HepG2 (cell line): ENCODE measurements around the gene MATN1. TPM values are rescaled to one million over a fixed set of nuclear protein-coding genes. Genes with fewer than 3 reads are reported as not detected.

Experiments
- ATAC-seq: fragments of 200-7000 bp; cut with Tn5 transposase; 3 replicates; pipeline ENCODE4 v1.9.1; 2020; ENCODE audit warnings: mild to moderate bottlenecking, moderate library complexity
- BruUV-seq: library from RNA; stranded (reverse); fragments of 400-500 nt; replicated peaks from 2 replicates; lab custom pipeline; 2021; lab: Mats Ljungman, UMichigan
- CTCF ChIA-PET: fragments of 300-600 bp; formaldehyde crosslinking; extraction: SDS; loops from one replicate; lab custom pipeline; 2021; ENCODE audit warnings: low total read pairs, inconsistent platforms, low intra/inter-chr PET ratio; lab: Yijun Ruan, JAX
- POLR2A ChIA-PET: fragments of 350-600 bp; sonication (Branson Sonifier 250); formaldehyde crosslinking; loops from one replicate; lab custom pipeline; 2020; ENCODE audit warnings: antibody characterized with exemption, inconsistent platforms; lab: Yijun Ruan, JAX
- DNase-seq: peaks from one replicate; pipeline ENCODE4 v3.0.0-alpha.2; 2015; ENCODE audit warnings: low spot score
- FAIRE-seq: peaks from 3 replicates; lab custom pipeline; 2011; peaks lifted over from hg19 to GRCh38; lab: Jason Lieb, UNC
- H2AFZ ChIP-seq: one replicate; pipeline ENCODE4 v1.6.1; 2011; ENCODE audit warnings: low read length, inconsistent platforms
- H3K27ac ChIP-seq: fragments of 300-600 bp; 3 replicates; pipeline ENCODE4 v1.8.0; 2011; ENCODE audit warnings: mixed run types, mild to moderate bottlenecking, mixed read lengths, low read length, inconsistent platforms; ENCODE audit not compliant: insufficient read depth; ENCODE audit errors: extremely low read length
- H3K27me3 ChIP-seq, 2 experiments: fragments of 200-600 bp in 1 of 2; 2 replicates in 1 of 2; 3 replicates in 1 of 2; pipeline versions ENCODE4 v1.6.0 to v1.8.0; 2011; ENCODE audit warnings: low read length in 2 of 2, mild to moderate bottlenecking in 2 of 2, moderate library complexity in 2 of 2, inconsistent platforms in 1 of 2; ENCODE audit not compliant: insufficient read depth in 2 of 2, control insufficient read depth in 1 of 2
- H3K36me3 ChIP-seq, 2 experiments: fragments of 200-600 bp in 1 of 2; replicated peaks in 1 of 2; 2 replicates in 1 of 2; 3 replicates in 1 of 2; pipeline versions ENCODE4 v1.5.1 to v1.8.0; 2011; ENCODE audit warnings: low read length in 2 of 2, inconsistent platforms in 1 of 2; ENCODE audit not compliant: insufficient read depth in 2 of 2, control insufficient read depth in 1 of 2
- H3K4me1 ChIP-seq: 2 replicates; pipeline ENCODE4 v1.5.1; 2012; ENCODE audit warnings: low read length, inconsistent platforms; ENCODE audit not compliant: insufficient read depth
- H3K4me2 ChIP-seq: 2 replicates; pipeline ENCODE4 v1.6.0; 2011; ENCODE audit warnings: low read depth, low read length, inconsistent platforms
- H3K4me3 ChIP-seq, 3 experiments: fragments of 200-600 bp in 1 of 3; sonication (generic), shearing (Covaris generic) in 1 of 3; replicated peaks in 1 of 3; 2 replicates each; pipeline ENCODE4 v1.5.1; 2011 to 2016; ENCODE audit warnings: low read length in 3 of 3, inconsistent platforms in 2 of 3, low read depth in 2 of 3, mild to moderate bottlenecking in 2 of 3, control low read depth in 1 of 3, mixed read lengths in 1 of 3; ENCODE audit not compliant: insufficient read depth in 1 of 3
- H3K79me2 ChIP-seq: one replicate; pipeline ENCODE4 v1.6.1; 2011; ENCODE audit warnings: low read length, inconsistent platforms; ENCODE audit not compliant: insufficient read depth
- H3K9ac ChIP-seq: 2 replicates; pipeline ENCODE4 v1.6.0; 2011; ENCODE audit warnings: mild to moderate bottlenecking, low read depth, low read length, inconsistent platforms; ENCODE audit not compliant: insufficient read depth
- H3K9me3 ChIP-seq: 2 replicates; pipeline ENCODE4 v1.5.1; 2012; ENCODE audit warnings: mild to moderate bottlenecking, low read length
- H4K20me1 ChIP-seq: 2 replicates; pipeline ENCODE4 v1.6.0; 2011; ENCODE audit warnings: inconsistent platforms, mild to moderate bottlenecking, low read length, moderate library complexity; ENCODE audit not compliant: insufficient read depth
- CEBPB ChIP-seq: IDR thresholded peaks from 2 replicates; pipeline ENCODE4 v1.6.1; 2011; ENCODE audit warnings: low read depth, low read length, improper control_type of control experiment, borderline replicate concordance
- MED13 ChIP-seq: sonication (generic); formaldehyde crosslinking; IDR thresholded peaks from 2 replicates; pipeline ENCODE4 v1.5.0; 2020; ENCODE audit warnings: missing genetic modification reagents
- ZFP36 ChIP-seq: fragments of 150-350 bp; IDR thresholded peaks from 2 replicates; pipeline ENCODE4 v1.6.1; 2018; ENCODE audit warnings: borderline replicate concordance, low read length, low read depth; ENCODE audit not compliant: partially characterized antibody
- ZNF44 ChIP-seq: sonication (generic); formaldehyde crosslinking; IDR thresholded peaks from 2 replicates; pipeline ENCODE4 v1.5.1; 2020; ENCODE audit warnings: mild to moderate bottlenecking, missing genetic modification reagents
- ZNF724P ChIP-seq: sonication (generic); formaldehyde crosslinking; IDR thresholded peaks from 2 replicates; pipeline ENCODE4 v1.8.0; 2022; ENCODE audit warnings: missing genetic modification reagents, borderline replicate concordance
- WGBS: methylation state at CpG from one replicate; pipeline ENCODE4 v1.1.6; 2017; ENCODE audit warnings: low lambda C conversion rate; 5-methylcytosine and 5-hydroxymethylcytosine counted together
- in situ Hi-C: cut with HindIII; loops from 2 replicates; pipeline ENCODE4 v1.10.0; 2017; ENCODE audit warnings: low pct_unique_long_range_greater_than_20kb; ENCODE audit not compliant: extremely low pct_ligation_motif_present
- intact Hi-C: fragments of 100-400 bp; cut with micrococcal nuclease; formaldehyde crosslinking; loops from one replicate; pipeline ENCODE4 v1.10.0; 2022; ENCODE audit not compliant: unreplicated experiment
- polyA plus RNA-seq, 8 experiments: library from polyadenylated mRNA; depleted of rRNA in 3 of 8; stranded (reverse) in 7 of 8; unstranded in 1 of 8; fragments of >200 nt; fragmentation: Illumina TruSeq in 4 of 8; extraction: Trizol in 4 of 8; gene quantifications; 2 replicates each; pipeline versions ENCODE4 v1.2.1 to v1.2.3, GENCODE V29; 2011 to 2016; ENCODE audit warnings: low read depth in 4 of 8, missing spikeins in 1 of 8, mixed read lengths in 1 of 8; ENCODE audit not compliant: insufficient read depth in 1 of 8
- total RNA-seq, 5 experiments: library from RNA; depleted of rRNA; stranded (reverse); fragments of >200 nt; fragmentation: Illumina TruSeq; extraction: Trizol; gene quantifications; 2 replicates each; pipeline ENCODE4 v1.2.3, GENCODE V29; 2016; ENCODE audit warnings: low read depth in 1 of 5
- TF ChIP-seq, protein P1 (sequence below): conservative IDR thresholded peaks from 2 replicates; pipeline ENCODE4 v1.6.1; 2018; ENCODE audit warnings: missing genetic modification reagents
- TF ChIP-seq, protein P2 (sequence below): sonication (generic); formaldehyde crosslinking; conservative IDR thresholded peaks from 2 replicates; pipeline ENCODE4 v1.4.0; 2020; ENCODE audit warnings: missing genetic modification reagents

MATN1 gene
- total and polyA plus RNA-seq, 2 of the 13 experiments (the other 11 are each of a cell fraction or from before 2014, with no cell fraction given) = 0.04 to 0.05 TPM

DNA sequence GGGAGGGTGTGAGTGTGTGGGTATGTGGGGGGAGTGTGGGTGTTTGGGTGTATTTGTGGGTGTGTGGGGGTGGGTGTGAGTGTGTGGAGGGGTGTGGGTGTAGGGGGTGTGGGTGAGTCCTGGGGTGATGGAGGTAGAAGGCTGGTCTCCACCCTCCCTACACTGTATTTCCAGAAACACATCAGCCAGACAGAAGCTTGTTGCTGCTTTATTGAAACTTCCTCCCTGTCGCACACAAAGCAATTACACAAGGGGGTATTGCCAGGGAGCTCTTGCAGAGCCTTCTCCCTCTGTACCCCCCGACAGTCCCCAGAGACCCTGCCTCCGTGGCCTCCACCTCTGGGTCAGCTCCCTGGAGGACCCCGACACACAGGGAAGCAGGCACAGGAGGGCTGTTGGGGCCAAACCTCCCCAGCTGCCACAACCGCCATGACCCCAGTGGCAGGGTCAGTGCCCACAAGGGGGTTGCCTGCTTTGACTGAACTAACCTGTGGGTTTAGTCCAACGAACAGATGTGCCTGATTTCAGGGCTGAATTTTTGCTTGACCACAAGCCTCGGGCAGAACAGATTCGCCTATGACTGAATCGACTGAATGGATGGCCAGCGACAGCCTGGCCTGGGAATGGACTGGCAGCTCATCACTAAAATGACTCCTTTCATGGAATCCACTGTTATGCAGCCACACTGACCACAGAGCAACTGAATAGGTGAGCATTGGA, 9.1 kb upstream of the MATN1 start (continued):
- TF ChIP-seq, protein P1, sequence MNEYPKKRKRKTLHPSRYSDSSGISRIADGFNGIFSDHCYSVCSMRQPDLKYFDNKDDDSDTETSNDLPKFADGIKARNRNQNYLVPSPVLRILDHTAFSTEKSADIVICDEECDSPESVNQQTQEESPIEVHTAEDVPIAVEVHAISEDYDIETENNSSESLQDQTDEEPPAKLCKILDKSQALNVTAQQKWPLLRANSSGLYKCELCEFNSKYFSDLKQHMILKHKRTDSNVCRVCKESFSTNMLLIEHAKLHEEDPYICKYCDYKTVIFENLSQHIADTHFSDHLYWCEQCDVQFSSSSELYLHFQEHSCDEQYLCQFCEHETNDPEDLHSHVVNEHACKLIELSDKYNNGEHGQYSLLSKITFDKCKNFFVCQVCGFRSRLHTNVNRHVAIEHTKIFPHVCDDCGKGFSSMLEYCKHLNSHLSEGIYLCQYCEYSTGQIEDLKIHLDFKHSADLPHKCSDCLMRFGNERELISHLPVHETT (CRISPR knock-in tag) = no peak

DNA sequence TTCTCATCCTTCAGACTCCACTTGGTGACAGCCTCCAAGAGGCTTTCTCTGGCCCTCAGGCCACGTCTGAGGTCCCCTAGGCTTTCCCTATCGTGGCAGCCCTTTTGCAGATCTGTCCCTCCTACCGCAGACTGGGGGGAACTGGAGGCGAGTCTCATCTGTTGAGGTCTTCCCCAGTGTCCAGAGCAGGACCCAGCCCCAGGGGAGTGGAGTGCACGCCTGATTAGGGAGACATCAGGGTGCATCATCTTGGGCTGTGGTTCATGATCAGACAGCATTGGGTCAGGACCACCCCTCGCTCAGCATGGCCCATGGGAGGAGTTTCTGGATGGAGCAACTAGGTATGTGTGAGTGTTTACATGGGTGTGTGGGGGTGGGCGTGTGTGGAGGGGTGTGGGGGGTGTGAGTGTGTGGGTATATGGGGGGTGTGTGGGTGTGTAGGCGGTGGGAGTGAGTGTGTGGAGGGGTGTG, 8.5 kb upstream of the MATN1 start:
- FAIRE-seq = no peak
- H3K36me3 ChIP-seq = no peaks in the 10 kb centered on the region
- H3K4me3 ChIP-seq = no peak overlapping the region
- no peaks in the 10 kb centered on the region for H3K4me1 ChIP-seq
- no peaks in the 10 kb centered on the region for H3K9me3 ChIP-seq
- ATAC-seq = no peak
- peaks cover 2 to 10% of the 10 kb centered on the region in 2 experiments; a peak in 4 of 5 replicates for H3K27me3 ChIP-seq
- H3K79me2 ChIP-seq = no peaks in the 10 kb centered on the region
- H3K27ac ChIP-seq = no peak overlapping the region
- WGBS = 36% methylated on average over 7 of the region's 8 CpGs
- CTCF ChIA-PET = no interaction called here
- no peak for DNase-seq
- no peak overlapping the region for H2AFZ ChIP-seq
- in situ Hi-C loops (no loop called here), intact Hi-C loops (no loop called here)
- H3K9ac ChIP-seq = no peak overlapping the region
- no TSS peak for BruUV-seq
- no peaks in the 10 kb centered on the region for H4K20me1 ChIP-seq
- POLR2A ChIA-PET = no interaction called here
- TF ChIP-seq ZNF44 (CRISPR knock-in tag) (no peak), ZFP36 (no peak), CEBPB (no peak), ZNF724P (CRISPR knock-in tag) (no peak), MED13 (CRISPR knock-in tag) (no peak)
- TF ChIP-seq, protein P2, sequence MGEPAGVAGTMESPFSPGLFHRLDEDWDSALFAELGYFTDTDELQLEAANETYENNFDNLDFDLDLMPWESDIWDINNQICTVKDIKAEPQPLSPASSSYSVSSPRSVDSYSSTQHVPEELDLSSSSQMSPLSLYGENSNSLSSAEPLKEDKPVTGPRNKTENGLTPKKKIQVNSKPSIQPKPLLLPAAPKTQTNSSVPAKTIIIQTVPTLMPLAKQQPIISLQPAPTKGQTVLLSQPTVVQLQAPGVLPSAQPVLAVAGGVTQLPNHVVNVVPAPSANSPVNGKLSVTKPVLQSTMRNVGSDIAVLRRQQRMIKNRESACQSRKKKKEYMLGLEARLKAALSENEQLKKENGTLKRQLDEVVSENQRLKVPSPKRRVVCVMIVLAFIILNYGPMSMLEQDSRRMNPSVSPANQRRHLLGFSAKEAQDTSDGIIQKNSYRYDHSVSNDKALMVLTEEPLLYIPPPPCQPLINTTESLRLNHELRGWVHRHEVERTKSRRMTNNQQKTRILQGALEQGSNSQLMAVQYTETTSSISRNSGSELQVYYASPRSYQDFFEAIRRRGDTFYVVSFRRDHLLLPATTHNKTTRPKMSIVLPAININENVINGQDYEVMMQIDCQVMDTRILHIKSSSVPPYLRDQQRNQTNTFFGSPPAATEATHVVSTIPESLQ (CRISPR knock-in tag) = no peak
- H3K4me2 ChIP-seq = no peak overlapping the region
